ENCODE results near the gene NUCB2.

NUCB2 gene

DNA sequence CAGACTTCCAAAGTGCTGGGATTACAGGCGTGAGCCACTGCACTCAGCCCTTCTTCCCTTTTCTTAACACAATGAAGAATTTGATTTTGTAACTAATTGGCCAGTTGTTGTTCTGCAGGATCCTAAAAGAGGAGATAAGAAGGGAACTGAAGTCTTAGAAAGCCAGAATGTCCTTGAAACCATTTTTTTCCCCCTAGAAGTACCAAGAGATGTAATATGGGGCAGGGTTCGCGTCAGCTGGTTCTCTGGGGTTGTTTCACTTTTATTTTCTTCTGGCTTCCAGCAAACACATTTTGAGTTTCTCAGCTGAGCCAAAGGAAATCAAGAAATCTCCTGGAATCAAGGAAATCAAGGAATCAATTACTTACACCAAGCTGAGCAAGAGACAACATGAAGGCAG, 7.6 kb upstream of the NUCB2 start:
- no peak for DNase-seq (ENCODE audit: low spot score)
- no peak overlapping the region for H3K27ac ChIP-seq
- CTCF ChIA-PET, result no interaction called here
- TF ChIP-seq, protein P1, sequence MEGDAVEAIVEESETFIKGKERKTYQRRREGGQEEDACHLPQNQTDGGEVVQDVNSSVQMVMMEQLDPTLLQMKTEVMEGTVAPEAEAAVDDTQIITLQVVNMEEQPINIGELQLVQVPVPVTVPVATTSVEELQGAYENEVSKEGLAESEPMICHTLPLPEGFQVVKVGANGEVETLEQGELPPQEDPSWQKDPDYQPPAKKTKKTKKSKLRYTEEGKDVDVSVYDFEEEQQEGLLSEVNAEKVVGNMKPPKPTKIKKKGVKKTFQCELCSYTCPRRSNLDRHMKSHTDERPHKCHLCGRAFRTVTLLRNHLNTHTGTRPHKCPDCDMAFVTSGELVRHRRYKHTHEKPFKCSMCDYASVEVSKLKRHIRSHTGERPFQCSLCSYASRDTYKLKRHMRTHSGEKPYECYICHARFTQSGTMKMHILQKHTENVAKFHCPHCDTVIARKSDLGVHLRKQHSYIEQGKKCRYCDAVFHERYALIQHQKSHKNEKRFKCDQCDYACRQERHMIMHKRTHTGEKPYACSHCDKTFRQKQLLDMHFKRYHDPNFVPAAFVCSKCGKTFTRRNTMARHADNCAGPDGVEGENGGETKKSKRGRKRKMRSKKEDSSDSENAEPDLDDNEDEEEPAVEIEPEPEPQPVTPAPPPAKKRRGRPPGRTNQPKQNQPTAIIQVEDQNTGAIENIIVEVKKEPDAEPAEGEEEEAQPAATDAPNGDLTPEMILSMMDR (conservative IDR thresholded peaks at IDR 0.05; ENCODE audit: low read depth), result no peak
- POLR2A ChIA-PET (ENCODE audit: low non-redundant PET), result no interaction called here

DNA sequence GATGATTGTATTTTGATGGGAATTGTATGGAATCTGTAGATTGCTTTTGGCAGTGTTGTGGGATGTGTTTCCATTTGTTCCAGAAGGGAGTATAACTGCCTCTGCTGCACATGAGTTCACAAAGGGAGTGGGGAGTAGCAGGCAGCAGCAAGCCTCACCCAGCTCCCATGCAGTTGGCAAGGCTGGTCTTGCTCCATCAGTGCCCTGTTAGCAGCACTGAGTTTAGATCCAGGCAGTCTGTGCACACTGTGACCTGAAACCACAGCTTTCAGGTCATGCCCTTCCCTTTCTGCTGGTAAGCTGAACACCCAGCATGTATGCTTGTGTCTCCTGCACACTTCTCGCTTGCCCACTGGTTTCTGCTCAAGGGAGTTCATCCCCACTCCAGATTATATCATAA, 3.7 kb upstream of the NUCB2 start:
- ChIA-PET POLR2A (ENCODE audit: low non-redundant PET) (interaction anchor here (0.5 kb wide), 1 partner anchor 21 kb away, joined by 8 read pairs; no protein-coding TSS in a partner anchor), CTCF (no interaction called here)
- DNase-seq (ENCODE audit: low spot score), result no peak
- TF ChIP-seq, protein P1 (conservative IDR thresholded peaks at IDR 0.05; ENCODE audit: low read depth), result no peak
- peak overlapping the region; percentile 21; the same call in 1 of the 2 replicates for H3K27ac ChIP-seq

DNA sequence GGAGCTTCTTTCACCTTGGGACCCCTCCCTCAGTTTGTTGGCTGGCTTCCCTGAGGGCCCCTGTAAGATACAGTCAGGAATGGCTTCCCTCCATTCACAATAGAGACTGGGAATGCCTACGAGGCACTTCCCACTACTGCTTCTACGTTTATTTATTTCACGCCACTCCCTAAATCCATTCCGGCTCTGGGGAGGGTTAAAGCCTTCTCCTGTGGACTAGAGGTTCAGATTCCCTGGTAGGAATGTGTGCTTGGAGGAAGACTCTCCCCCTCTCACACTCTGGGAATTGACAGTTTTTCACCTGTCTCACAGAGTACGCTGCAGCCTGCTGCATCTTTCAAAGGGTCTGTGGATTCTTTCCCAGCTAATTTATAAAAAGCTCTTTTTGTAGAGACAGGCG, 3.3 kb upstream of the NUCB2 start:
- CTCF ChIA-PET, result interaction anchor here (0.8 kb wide), 1 partner anchor 231 kb away, joined by 3 read pairs; no protein-coding TSS in a partner anchor
- DNase-seq (ENCODE audit: low spot score), result no peak
- POLR2A ChIA-PET (ENCODE audit: low non-redundant PET), result interaction anchor here (0.5 kb wide), 1 partner anchor 20 kb away, joined by 8 read pairs; no protein-coding TSS in a partner anchor
- peak overlapping the region; percentile 21; the same call in 1 of the 2 replicates for H3K27ac ChIP-seq
- TF ChIP-seq, protein P1 (conservative IDR thresholded peaks at IDR 0.05; ENCODE audit: low read depth), result no peak

DNA sequence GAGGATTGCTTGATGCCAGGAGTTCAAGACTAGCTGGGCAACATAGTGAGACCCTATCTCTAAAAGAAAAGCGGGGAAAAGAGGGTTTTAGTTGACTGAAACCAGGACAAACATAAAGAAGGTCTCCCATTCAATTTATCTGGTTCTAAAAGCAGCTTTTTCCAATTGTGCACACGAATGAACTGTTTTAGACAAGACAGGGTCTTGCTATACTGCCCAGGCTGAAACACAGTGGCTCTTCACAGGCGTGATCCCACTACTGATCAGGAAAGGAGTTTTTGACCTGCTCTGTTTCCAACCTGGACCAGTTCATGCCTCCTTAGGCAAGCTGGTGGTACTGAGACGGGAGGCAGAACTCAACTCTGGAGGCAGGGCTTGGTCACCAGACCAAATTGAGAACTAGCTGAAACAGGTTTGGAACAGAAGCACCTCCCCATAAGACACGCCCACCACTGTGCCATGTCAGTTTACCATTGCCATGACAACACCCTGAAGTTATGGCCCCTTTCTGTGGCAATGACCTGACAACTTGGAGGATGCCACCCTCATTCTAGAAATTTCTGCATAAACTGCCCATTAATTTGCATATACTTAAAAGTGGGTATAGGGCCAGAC, 2.8 kb upstream of the NUCB2 start:
- no peak for DNase-seq (ENCODE audit: low spot score)
- POLR2A ChIA-PET (ENCODE audit: low non-redundant PET), result no interaction called here

DNA sequence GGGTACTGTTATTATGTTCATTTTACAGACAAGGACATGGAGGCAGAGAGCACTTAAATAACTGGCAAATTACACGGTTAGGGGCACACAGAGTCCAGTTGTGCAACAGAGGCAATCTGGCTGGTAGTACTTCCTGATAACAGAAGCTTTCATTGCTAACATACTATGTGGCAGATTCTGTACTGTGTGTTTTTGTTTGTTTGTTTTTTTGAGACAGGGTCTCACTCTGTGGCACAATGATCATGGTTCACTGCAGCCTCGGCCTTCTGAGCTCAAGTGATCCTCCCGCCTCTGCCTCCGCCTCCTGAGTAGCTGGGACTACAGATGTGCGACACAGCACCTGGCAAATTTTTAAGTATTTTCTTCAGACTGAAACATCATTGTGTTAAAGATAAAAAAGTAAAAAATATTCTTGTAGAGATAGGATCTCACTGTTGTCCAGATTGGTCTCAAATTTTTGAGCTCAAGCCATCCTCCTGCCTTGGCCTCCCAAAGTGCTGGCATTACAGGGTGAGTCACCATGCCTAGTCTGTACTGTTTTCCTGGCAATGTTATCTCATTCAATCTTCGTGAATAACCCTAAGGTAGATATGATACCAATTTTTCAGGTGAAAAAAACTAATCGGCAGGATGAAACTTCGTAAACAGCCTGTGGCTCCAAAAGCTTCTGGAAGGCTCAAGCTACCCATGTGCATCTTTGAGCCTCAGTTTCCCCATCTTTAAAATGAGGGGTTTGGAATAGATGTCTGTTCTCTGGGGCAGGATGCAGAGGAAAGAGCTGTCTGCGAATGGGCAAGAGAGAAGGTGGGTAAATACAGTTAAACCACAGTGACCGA, 921 bp upstream of the NUCB2 start:
- peak overlapping the region; percentile 88 for H3K27ac ChIP-seq
- no peak for DNase-seq (ENCODE audit: low spot score)
- ChIA-PET POLR2A (ENCODE audit: low non-redundant PET) (no interaction called here), CTCF (interaction anchor here (1.6 kb wide), 1 partner anchor 46 kb away, joined by 5 read pairs; no protein-coding TSS in a partner anchor)
- TF ChIP-seq, protein P1 (conservative IDR thresholded peaks at IDR 0.05; ENCODE audit: low read depth), result no peak

More for the DNA sequence above, 2.8 kb upstream of the NUCB2 start:
- CTCF ChIA-PET, result interaction anchor here (0.8 kb wide), 1 partner anchor 230 kb away, joined by 3 read pairs; no protein-coding TSS in a partner anchor
- TF ChIP-seq, protein P1 (conservative IDR thresholded peaks at IDR 0.05; ENCODE audit: low read depth), result no peak
- no peak overlapping the region for H3K27ac ChIP-seq

DNA sequence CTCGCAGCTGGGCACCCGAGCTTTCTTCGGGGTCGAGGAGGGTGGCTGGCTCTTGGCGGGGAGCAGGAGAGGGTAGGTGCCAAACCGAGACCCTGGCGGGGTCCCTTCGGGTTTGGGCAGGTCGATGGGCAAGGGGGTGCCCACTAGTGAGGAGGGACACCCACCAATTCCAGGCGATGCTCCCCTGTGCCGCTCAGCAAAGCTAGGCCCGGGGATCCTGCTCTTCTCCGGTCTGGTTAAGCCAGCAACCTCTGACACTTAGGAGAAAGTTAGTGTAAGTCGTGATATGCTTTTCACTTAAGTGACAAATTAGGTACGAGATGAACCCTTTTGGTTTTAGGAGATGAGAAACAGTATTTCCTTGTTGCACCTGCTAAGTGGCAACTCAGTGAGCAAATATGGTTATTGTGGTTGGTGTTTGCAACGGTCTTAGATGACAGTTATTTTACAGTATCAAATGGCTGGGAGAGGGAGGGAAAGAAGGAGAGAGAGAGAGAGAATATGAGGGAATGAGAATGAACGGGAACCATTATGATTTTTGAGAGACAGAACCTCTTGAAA, 565 bp downstream of the NUCB2 start:
- CTCF ChIA-PET, result interaction anchor here (1.6 kb wide), 1 partner anchor 47 kb away, joined by 5 read pairs; no protein-coding TSS in a partner anchor
- H3K27ac ChIP-seq, result peak overlapping the region; percentile 88
- TF ChIP-seq, protein P1 (conservative IDR thresholded peaks at IDR 0.05; ENCODE audit: low read depth), result no peak
- POLR2A ChIA-PET (ENCODE audit: low non-redundant PET), result no interaction called here
- peak; percentile 26 for DNase-seq (ENCODE audit: low spot score)
